NCI-H128 (cell line): ENCODE data around the gene SGO2.
"Not testable (repeated sequence)": the region's sequence is repeated elsewhere in the genome, so short reads cannot be mapped to it uniquely, and the experiment has no call there.

ENCODE experiments used
- DNase-seq: peaks from one replicate; lab custom pipeline; 2025; ENCODE audit not compliant: unreplicated experiment; lab: John Stamatoyannopoulos, UW

The SGO2 gene

GRCh38 chr2:200620606-200621390 lies 94.8 kb downstream of the SGO2 start:
- DNase-seq = no peak

GRCh38 chr2:200622106-200622505 lies 96.1 kb downstream of the SGO2 start:
- DNase-seq = no peak

GRCh38 chr2:200624026-200624425 lies 98.0 kb downstream of the SGO2 start:
- no peak for DNase-seq

GRCh38 chr2:200624658-200625057 lies 98.7 kb downstream of the SGO2 start:
- no peak for DNase-seq

- no peak for DNase-seq
Observed at GRCh38 chr2:200625282-200625681, 99.3 kb downstream of the SGO2 start.

- no peak for DNase-seq
Observed at GRCh38 chr2:200625958-200626363, 100.0 kb downstream of the SGO2 start.

- no peak for DNase-seq
Observed at GRCh38 chr2:200627110-200627770, 101.2 kb downstream of the SGO2 start.

- DNase-seq = not testable (repeated sequence)
Observed at GRCh38 chr2:200628461-200628860, 102.5 kb downstream of the SGO2 start.

- no peak for DNase-seq
Observed at GRCh38 chr2:200631287-200631686, 105.3 kb downstream of the SGO2 start.
